ENCODE data around the gene SNF8.
A peak's percentile ranks its signal among the peaks of the same experiment; 100 is the strongest.

Gene SNF8

DNA sequence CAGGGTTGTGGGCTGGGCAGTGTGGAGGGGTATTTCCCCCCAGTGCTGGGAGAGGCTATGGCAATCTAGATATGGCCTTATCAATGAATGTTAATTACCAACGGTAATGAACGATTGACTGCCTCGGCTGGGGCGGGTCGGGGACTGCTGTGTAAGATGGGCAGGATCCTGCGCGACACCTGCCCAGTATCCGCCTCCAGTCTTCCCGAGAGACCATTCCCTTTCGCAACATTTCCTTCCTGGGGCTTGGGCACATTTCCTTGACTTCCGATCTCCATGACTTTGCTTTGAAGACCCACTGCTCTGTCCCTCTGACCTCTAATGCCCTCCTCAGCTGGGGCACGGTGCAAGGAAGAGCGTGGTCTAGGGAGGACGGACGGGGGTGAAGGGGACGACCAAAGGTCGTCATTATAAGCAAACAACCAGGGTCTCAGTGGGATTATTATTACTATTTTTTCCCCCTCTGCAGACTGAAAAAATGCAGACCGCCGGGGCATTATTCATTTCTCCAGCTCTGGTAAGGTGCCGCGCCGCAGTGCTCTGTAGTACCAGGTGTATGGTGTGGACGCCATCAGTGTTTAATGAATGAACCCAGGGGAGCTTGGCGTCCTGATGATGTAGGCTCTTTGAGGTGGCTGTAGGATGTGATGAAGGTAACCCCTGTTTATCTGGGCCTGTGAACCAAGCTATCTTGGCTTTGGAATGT lies 51.5 kb downstream of the SNF8 start (continued):
- TF ChIP-seq ZNF2 (tag by site-specific recombination; IDR thresholded peaks at IDR 0.05), result peak; percentile 84; the same call in 1 of the 2 replicates
- TF ChIP-seq ZNF211 (tag by site-specific recombination; IDR thresholded peaks at IDR 0.05; ENCODE audit: low read depth), result no peak
- TF ChIP-seq, protein P1, sequence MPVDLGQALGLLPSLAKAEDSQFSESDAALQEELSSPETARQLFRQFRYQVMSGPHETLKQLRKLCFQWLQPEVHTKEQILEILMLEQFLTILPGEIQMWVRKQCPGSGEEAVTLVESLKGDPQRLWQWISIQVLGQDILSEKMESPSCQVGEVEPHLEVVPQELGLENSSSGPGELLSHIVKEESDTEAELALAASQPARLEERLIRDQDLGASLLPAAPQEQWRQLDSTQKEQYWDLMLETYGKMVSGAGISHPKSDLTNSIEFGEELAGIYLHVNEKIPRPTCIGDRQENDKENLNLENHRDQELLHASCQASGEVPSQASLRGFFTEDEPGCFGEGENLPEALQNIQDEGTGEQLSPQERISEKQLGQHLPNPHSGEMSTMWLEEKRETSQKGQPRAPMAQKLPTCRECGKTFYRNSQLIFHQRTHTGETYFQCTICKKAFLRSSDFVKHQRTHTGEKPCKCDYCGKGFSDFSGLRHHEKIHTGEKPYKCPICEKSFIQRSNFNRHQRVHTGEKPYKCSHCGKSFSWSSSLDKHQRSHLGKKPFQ (tag by site-specific recombination; IDR thresholded peaks at IDR 0.05), result no peak
- 0 out of 2 replicates have a peak, but pooled peaks have one; percentile 39 for TF ChIP-seq ZNF169 (tag by site-specific recombination; IDR thresholded peaks at IDR 0.05)
- TF ChIP-seq ZBTB7A (tag by site-specific recombination; IDR thresholded peaks at IDR 0.05; ENCODE audit: low read depth), result no peak
- no peak for TF ChIP-seq KLF10 (tag by site-specific recombination; IDR thresholded peaks at IDR 0.05)
- no peak for TF ChIP-seq ZNF837 (tag by site-specific recombination; IDR thresholded peaks at IDR 0.05)
- no peak for TF ChIP-seq EGR2 (tag by site-specific recombination; IDR thresholded peaks at IDR 0.05; ENCODE audit: low read depth)
- TF ChIP-seq ZNF23 (tag by site-specific recombination; IDR thresholded peaks at IDR 0.05; ENCODE audit: borderline replicate concordance), result no peak
- no peak for TF ChIP-seq ZNF596 (tag by site-specific recombination; IDR thresholded peaks at IDR 0.05)
- TF ChIP-seq ZBTB10 (tag by site-specific recombination; IDR thresholded peaks at IDR 0.05), result peak; percentile 19; the same call in 1 of the 2 replicates
- TF ChIP-seq ZNF510 (tag by site-specific recombination; IDR thresholded peaks at IDR 0.05; ENCODE audit: insufficient replicate concordance), result no peak
- TF ChIP-seq ZNF174 (tag by site-specific recombination; IDR thresholded peaks at IDR 0.05), result no peak
- TF ChIP-seq, protein P2, sequence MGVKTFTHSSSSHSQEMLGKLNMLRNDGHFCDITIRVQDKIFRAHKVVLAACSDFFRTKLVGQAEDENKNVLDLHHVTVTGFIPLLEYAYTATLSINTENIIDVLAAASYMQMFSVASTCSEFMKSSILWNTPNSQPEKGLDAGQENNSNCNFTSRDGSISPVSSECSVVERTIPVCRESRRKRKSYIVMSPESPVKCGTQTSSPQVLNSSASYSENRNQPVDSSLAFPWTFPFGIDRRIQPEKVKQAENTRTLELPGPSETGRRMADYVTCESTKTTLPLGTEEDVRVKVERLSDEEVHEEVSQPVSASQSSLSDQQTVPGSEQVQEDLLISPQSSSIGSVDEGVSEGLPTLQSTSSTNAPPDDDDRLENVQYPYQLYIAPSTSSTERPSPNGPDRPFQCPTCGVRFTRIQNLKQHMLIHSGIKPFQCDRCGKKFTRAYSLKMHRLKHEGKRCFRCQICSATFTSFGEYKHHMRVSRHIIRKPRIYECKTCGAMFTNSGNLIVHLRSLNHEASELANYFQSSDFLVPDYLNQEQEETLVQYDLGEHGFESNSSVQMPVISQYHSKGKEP (tag by site-specific recombination; IDR thresholded peaks at IDR 0.05), result no peak
- no peak for TF ChIP-seq ZEB2 (tag by site-specific recombination; IDR thresholded peaks at IDR 0.05)
- peak; percentile 14; the same call in 1 of the 2 replicates for TF ChIP-seq ZNF341 (tag by site-specific recombination; IDR thresholded peaks at IDR 0.05; ENCODE audit: low read depth)
- peak; percentile 7; the same call in 1 of the 2 replicates for TF ChIP-seq SP7 (tag by site-specific recombination; IDR thresholded peaks at IDR 0.05)
- TF ChIP-seq REPIN1 (tag by site-specific recombination; IDR thresholded peaks at IDR 0.05; ENCODE audit: low read depth), result no peak
- TF ChIP-seq, protein P3, sequence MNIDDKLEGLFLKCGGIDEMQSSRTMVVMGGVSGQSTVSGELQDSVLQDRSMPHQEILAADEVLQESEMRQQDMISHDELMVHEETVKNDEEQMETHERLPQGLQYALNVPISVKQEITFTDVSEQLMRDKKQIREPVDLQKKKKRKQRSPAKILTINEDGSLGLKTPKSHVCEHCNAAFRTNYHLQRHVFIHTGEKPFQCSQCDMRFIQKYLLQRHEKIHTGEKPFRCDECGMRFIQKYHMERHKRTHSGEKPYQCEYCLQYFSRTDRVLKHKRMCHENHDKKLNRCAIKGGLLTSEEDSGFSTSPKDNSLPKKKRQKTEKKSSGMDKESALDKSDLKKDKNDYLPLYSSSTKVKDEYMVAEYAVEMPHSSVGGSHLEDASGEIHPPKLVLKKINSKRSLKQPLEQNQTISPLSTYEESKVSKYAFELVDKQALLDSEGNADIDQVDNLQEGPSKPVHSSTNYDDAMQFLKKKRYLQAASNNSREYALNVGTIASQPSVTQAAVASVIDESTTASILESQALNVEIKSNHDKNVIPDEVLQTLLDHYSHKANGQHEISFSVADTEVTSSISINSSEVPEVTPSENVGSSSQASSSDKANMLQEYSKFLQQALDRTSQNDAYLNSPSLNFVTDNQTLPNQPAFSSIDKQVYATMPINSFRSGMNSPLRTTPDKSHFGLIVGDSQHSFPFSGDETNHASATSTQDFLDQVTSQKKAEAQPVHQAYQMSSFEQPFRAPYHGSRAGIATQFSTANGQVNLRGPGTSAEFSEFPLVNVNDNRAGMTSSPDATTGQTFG (tag by site-specific recombination; IDR thresholded peaks at IDR 0.05; ENCODE audit: borderline replicate concordance), result no peak
- TF ChIP-seq ZNF114 (tag by site-specific recombination; IDR thresholded peaks at IDR 0.05), result no peak
- TF ChIP-seq ZBTB21 (tag by site-specific recombination; IDR thresholded peaks at IDR 0.05), result no peak
- no peak for TF ChIP-seq ZNF473 (tag by site-specific recombination; IDR thresholded peaks at IDR 0.05)
- no peak for TF ChIP-seq PRDM1 (tag by site-specific recombination; IDR thresholded peaks at IDR 0.05)
- 0 out of 2 replicates have a peak, but pooled peaks have one; percentile 50 for TF ChIP-seq ZFP69B (tag by site-specific recombination; IDR thresholded peaks at IDR 0.05)
- TF ChIP-seq ZNF701 (tag by site-specific recombination; IDR thresholded peaks at IDR 0.05), result no peak
- no peak for TF ChIP-seq MYNN (tag by site-specific recombination; IDR thresholded peaks at IDR 0.05; ENCODE audit: borderline replicate concordance)
- TF ChIP-seq KLF9 (tag by site-specific recombination; IDR thresholded peaks at IDR 0.05; ENCODE audit: low read depth), result peak; percentile 38; the same call in 1 of the 2 replicates
- TF ChIP-seq, protein P4, sequence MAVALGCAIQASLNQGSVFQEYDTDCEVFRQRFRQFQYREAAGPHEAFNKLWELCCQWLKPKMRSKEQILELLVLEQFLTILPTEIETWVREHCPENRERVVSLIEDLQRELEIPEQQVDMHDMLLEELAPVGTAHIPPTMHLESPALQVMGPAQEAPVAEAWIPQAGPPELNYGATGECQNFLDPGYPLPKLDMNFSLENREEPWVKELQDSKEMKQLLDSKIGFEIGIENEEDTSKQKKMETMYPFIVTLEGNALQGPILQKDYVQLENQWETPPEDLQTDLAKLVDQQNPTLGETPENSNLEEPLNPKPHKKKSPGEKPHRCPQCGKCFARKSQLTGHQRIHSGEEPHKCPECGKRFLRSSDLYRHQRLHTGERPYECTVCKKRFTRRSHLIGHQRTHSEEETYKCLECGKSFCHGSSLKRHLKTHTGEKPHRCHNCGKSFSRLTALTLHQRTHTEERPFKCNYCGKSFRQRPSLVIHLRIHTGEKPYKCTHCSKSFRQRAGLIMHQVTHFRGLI (tag by site-specific recombination; IDR thresholded peaks at IDR 0.05), result no peak

Measured in HEK293 (cell line).